B cell (primary cell): ENCODE data around the gene BRSK1. TPM values are rescaled to one million over a fixed set of nuclear protein-coding genes. Genes with fewer than 3 reads are reported as not detected.

Source experiments
- ATAC-seq: fragments of 200-7000 bp; cut with Tn5 transposase; one replicate; pipeline ENCODE4 v1.10.0; 2021; ENCODE audit warnings: low read depth, mild to moderate bottlenecking, moderate number of reproducible peaks, moderate library complexity
- CTCF ChIA-PET: fragments of 350-600 bp; sonication (Branson Sonifier 250); formaldehyde crosslinking; loops from one replicate; lab custom pipeline; 2021; ENCODE audit warnings: antibody characterized with exemption, inconsistent platforms; lab: Charles Lee
- POLR2A ChIA-PET: fragments of 350-600 bp; sonication (Branson Sonifier 250); formaldehyde crosslinking; loops from one replicate; lab custom pipeline; 2021; ENCODE audit warnings: antibody characterized with exemption; lab: Charles Lee
- DNase-seq: peaks from one replicate; pipeline ENCODE4 v3.0.0; 2013
- H2AFZ ChIP-seq: 2 replicates; pipeline ENCODE4 v1.6.1; 2012; ENCODE audit warnings: mild to moderate bottlenecking, low read depth, low read length; ENCODE audit not compliant: insufficient read depth, poor library complexity, severe bottlenecking
- H3K27ac ChIP-seq, 2 donors: 1 replicate in 1 of 2; 2 replicates in 1 of 2; pipeline ENCODE4 v1.5.1; 2012 to 2013; ENCODE audit warnings: low read length in 2 of 2, mild to moderate bottlenecking in 2 of 2, moderate library complexity in 1 of 2
- H3K27me3 ChIP-seq, 4 experiments: fragments of 200-600 bp in 1 of 4; sonication (generic) in 1 of 4; replicated peaks in 1 of 4; 1 replicate in 2 of 4; 2 replicates in 2 of 4; pipeline versions ENCODE4 v1.6.1 to v1.7.0; 2013 to 2016; ENCODE audit warnings: low read length in 3 of 4, mild to moderate bottlenecking in 2 of 4, mixed read lengths in 1 of 4, moderate library complexity in 1 of 4; ENCODE audit not compliant: insufficient read depth in 4 of 4, control insufficient read depth in 3 of 4; ENCODE audit errors: control extremely low read depth in 1 of 4
- H3K36me3 ChIP-seq, 2 experiments: replicated peaks in 1 of 2; 1 replicate in 1 of 2; 2 replicates in 1 of 2; pipeline versions ENCODE4 v1.6.1 to v1.7.1; 2013; ENCODE audit warnings: low read length in 1 of 2; ENCODE audit not compliant: insufficient read depth in 2 of 2, control insufficient read depth in 1 of 2; ENCODE audit errors: control extremely low read depth in 1 of 2, extremely low read depth in 1 of 2
- H3K4me1 ChIP-seq, 2 donors: fragments of 200-600 bp in 1 of 2; sonication (generic) in 1 of 2; 1 replicate in 1 of 2; 2 replicates in 1 of 2; pipeline versions ENCODE4 v1.5.1 to v1.6.1; 2013 to 2017; ENCODE audit warnings: low read length in 2 of 2; ENCODE audit not compliant: control insufficient read depth in 2 of 2, insufficient read depth in 2 of 2
- H3K4me2 ChIP-seq: replicated peaks from 2 replicates; pipeline ENCODE3; 2012; ENCODE audit warnings: mild to moderate bottlenecking, low read depth, low read length; ENCODE audit not compliant: poor library complexity, severe bottlenecking
- H3K4me3 ChIP-seq, 5 experiments: fragments of 200-600 bp in 1 of 5; sonication (generic) in 1 of 5; 1 replicate in 3 of 5; 2 replicates in 2 of 5; pipeline versions ENCODE4 v1.5.1 to v1.7.0; 2011 to 2016; ENCODE audit warnings: low read length in 4 of 5, mild to moderate bottlenecking in 4 of 5, low read depth in 2 of 5, control low read depth in 1 of 5, moderate library complexity in 1 of 5; ENCODE audit not compliant: insufficient read depth in 1 of 5; ENCODE audit errors: control extremely low read depth in 1 of 5, extremely low read depth in 1 of 5
- H3K79me2 ChIP-seq: fragments of 200-600 bp; sonication (generic); one replicate; pipeline ENCODE4 v1.6.0; 2016; ENCODE audit warnings: low read length; ENCODE audit not compliant: control insufficient read depth, insufficient read depth
- H3K9ac ChIP-seq: fragments of 200-600 bp; sonication (generic); 2 replicates; pipeline ENCODE4 v1.6.1; 2017; ENCODE audit warnings: mild to moderate bottlenecking, low read length, moderate library complexity
- H3K9me3 ChIP-seq, 3 donors: one replicate each; pipeline versions ENCODE4 v1.6.1 to v1.7.1; 2013; ENCODE audit warnings: low read length in 2 of 3; ENCODE audit not compliant: control insufficient read depth in 2 of 3, insufficient read depth in 1 of 3; ENCODE audit errors: control extremely low read depth in 1 of 3
- H4K20me1 ChIP-seq: 2 replicates; pipeline ENCODE4 v1.6.0; 2012; ENCODE audit warnings: mild to moderate bottlenecking, low read length; ENCODE audit not compliant: insufficient read depth, control insufficient read depth, poor library complexity, severe bottlenecking
- H3K27ac Mint-ChIP-seq: one replicate; pipeline ENCODE4 v1.8.0; 2021; ENCODE audit warnings: mixed read lengths
- H3K27me3 Mint-ChIP-seq: one replicate; pipeline ENCODE4 v1.8.0; 2021; ENCODE audit warnings: mixed read lengths
- H3K4me1 Mint-ChIP-seq: one replicate; pipeline ENCODE4 v1.8.0; 2021; ENCODE audit warnings: mixed read lengths
- H3K4me3 Mint-ChIP-seq: one replicate; pipeline ENCODE4 v1.8.0; 2021; ENCODE audit warnings: mixed read lengths
- H3K9me3 Mint-ChIP-seq: one replicate; pipeline ENCODE4 v1.8.0; 2022; ENCODE audit warnings: mixed read lengths; ENCODE audit not compliant: insufficient read depth
- EZH2 ChIP-seq: IDR thresholded peaks from 2 replicates; pipeline ENCODE4 v1.6.1; 2012; ENCODE audit warnings: borderline replicate concordance, low read depth, mild to moderate bottlenecking, moderate library complexity, low read length; ENCODE audit not compliant: insufficient read depth, poor library complexity, severe bottlenecking
- WGBS: methylation state at CpG from one replicate; pipeline ENCODE4 v1.1.5; 2013; ENCODE audit warnings: missing lambda C conversion rate; ENCODE audit not compliant: insufficient coverage; 5-methylcytosine and 5-hydroxymethylcytosine counted together
- intact Hi-C: fragments of 100-400 bp; cut with micrococcal nuclease; formaldehyde crosslinking; loops from one replicate; pipeline ENCODE4 v1.10.0; 2022
- polyA plus RNA-seq: library from polyadenylated mRNA; depleted of rRNA; stranded (reverse); fragments of >200 nt; gene quantifications from 2 replicates; pipeline ENCODE4 v1.2.3, GENCODE V29; 2012
- total RNA-seq, 2 donors: library from RNA; stranded (reverse); fragments of 120-200 nt in 1 of 2; gene quantifications; 1 replicate in 1 of 2; 2 replicates in 1 of 2; pipeline versions ENCODE4 v1.2.3 to v1.2.4, GENCODE V29; 2013 to 2022
- TF ChIP-seq, protein P1 (sequence below): fragments of 200-600 bp; IDR thresholded peaks from one replicate; pipeline ENCODE4 v1.8.0; 2022; ENCODE audit warnings: antibody characterized with exemption, mild to moderate bottlenecking

BRSK1 gene
- total and polyA plus RNA-seq, 2 donors (not counting 1 experiment from before 2014, with no cell fraction given): 0.94 to 1.4 TPM

GRCh38 chr19:55252760-55253663 lies 30.8 kb upstream of the BRSK1 start:
- Mint-ChIP-seq H3K9me3 (no peaks in the 10 kb centered on the region), H3K4me1 (peaks cover 94% of the 10 kb centered on the region), H3K27me3 (no peaks in the 10 kb centered on the region), H3K27ac (peak overlapping the region; percentile 99), H3K4me3 (peak overlapping the region; percentile 96)
- peak overlapping the region; percentile 45 to 89 (median 76) for H3K4me3 ChIP-seq
- peaks cover 0 to 16% of the 10 kb centered on the region in 2 experiments for H3K36me3 ChIP-seq
- intact Hi-C loops: loop anchor here (10.0 kb wide), 2 partner anchors 352 to 382 kb away; partner anchors contain the start of genes ZNF524 and ZNF865
- peak overlapping the region; percentile 97 for H3K4me2 ChIP-seq
- ChIA-PET CTCF (interaction anchor here (0.9 to 5.9 kb wide), 9 partner anchors 8 to 402 kb away, joined by 3 to 56 read pairs (median 5); partner anchors contain the start of genes BRSK1, HSPBP1, TMEM238 and U2AF2), POLR2A (interaction anchor here (0.6 to 5.2 kb wide), 11 partner anchors 23 to 1137 kb away, joined by 3 to 44 read pairs (median 6); partner anchors contain the start of genes FIZ1, HSPBP1, KMT5C and PRPF31)
- peaks cover 89% of the 10 kb centered on the region for H4K20me1 ChIP-seq
- WGBS: 42% methylated on average over 15 of the region's 21 CpGs
- H3K79me2 ChIP-seq: peaks cover 90% of the 10 kb centered on the region
- no peaks in the 10 kb centered on the region for H3K27me3 ChIP-seq
- H3K27ac ChIP-seq: peak overlapping the region; percentile 87 to 94
- H3K9me3 ChIP-seq: no peaks in the 10 kb centered on the region
- H2AFZ ChIP-seq: no peak overlapping the region
- H3K4me1 ChIP-seq: peaks cover 85 to 98% of the 10 kb centered on the region in 2 donors
- no peak for ATAC-seq
- TF ChIP-seq, protein P1, sequence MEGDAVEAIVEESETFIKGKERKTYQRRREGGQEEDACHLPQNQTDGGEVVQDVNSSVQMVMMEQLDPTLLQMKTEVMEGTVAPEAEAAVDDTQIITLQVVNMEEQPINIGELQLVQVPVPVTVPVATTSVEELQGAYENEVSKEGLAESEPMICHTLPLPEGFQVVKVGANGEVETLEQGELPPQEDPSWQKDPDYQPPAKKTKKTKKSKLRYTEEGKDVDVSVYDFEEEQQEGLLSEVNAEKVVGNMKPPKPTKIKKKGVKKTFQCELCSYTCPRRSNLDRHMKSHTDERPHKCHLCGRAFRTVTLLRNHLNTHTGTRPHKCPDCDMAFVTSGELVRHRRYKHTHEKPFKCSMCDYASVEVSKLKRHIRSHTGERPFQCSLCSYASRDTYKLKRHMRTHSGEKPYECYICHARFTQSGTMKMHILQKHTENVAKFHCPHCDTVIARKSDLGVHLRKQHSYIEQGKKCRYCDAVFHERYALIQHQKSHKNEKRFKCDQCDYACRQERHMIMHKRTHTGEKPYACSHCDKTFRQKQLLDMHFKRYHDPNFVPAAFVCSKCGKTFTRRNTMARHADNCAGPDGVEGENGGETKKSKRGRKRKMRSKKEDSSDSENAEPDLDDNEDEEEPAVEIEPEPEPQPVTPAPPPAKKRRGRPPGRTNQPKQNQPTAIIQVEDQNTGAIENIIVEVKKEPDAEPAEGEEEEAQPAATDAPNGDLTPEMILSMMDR: no peak
- no peak for TF ChIP-seq EZH2
- H3K9ac ChIP-seq: peak overlapping the region; percentile 88
- DNase-seq: no peak
